Gastroesophageal sphincter (tissue), 3 donors: ENCODE data around the gene IFI27L2.

ENCODE experiments used
- POLR2A ChIP-seq, 2 donors: fragments of 450-650 bp; IDR thresholded peaks; one replicate each; pipeline ENCODE4 v1.6.1; 2017; ENCODE audit warnings: antibody characterized with exemption in 2 of 2, mild to moderate bottlenecking in 2 of 2, moderate library complexity in 1 of 2
- TF ChIP-seq, protein P1 (sequence below), 4 experiments: fragments of 200-600 bp in 2 of 4; fragments of 450-650 bp in 2 of 4; sonication (generic) in 1 of 4; IDR thresholded peaks; one replicate each; pipeline ENCODE4 v1.5.1; 2017 to 2019; ENCODE audit warnings: antibody characterized with exemption in 4 of 4, mild to moderate bottlenecking in 2 of 4, moderate library complexity in 2 of 4

DNA sequence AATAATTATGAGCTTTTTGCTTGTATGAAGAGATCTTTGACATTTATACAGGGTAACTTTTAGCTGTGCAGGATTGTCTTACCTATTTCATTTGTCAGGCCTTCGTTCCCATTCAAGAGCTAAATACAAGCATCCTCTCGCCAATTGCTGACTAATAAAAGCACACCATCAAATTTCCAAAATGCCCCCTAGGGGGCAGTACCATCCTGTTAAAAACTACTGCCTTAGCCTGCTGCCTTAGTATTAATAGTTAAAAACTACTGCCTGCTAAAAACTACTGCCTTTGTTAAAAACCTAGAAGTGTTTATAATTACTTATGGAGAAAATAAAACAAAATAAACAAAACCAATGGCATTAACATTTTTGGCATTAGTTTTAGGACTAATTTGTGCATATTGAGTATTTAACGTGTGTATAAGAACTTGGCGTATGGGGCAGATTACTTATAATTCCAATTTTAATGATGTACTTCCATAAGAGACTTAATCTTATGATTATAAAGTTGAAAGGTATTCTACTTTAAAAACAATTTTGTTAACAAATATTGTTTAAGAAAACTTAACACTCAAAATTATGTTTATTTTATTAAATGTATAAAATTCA is 3.0 kb upstream of the IFI27L2 start:
- TF ChIP-seq, protein P1, sequence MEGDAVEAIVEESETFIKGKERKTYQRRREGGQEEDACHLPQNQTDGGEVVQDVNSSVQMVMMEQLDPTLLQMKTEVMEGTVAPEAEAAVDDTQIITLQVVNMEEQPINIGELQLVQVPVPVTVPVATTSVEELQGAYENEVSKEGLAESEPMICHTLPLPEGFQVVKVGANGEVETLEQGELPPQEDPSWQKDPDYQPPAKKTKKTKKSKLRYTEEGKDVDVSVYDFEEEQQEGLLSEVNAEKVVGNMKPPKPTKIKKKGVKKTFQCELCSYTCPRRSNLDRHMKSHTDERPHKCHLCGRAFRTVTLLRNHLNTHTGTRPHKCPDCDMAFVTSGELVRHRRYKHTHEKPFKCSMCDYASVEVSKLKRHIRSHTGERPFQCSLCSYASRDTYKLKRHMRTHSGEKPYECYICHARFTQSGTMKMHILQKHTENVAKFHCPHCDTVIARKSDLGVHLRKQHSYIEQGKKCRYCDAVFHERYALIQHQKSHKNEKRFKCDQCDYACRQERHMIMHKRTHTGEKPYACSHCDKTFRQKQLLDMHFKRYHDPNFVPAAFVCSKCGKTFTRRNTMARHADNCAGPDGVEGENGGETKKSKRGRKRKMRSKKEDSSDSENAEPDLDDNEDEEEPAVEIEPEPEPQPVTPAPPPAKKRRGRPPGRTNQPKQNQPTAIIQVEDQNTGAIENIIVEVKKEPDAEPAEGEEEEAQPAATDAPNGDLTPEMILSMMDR (IDR thresholded peaks at IDR 0.05): peak; percentile 66 to 77 (median 72)
- TF ChIP-seq POLR2A (IDR thresholded peaks at IDR 0.05): no peak
